Left ventricle myocardium superior (tissue), 1 donor: Measurements from ENCODE around the gene KRTAP12-3. TPM values are rescaled to one million over a fixed set of nuclear protein-coding genes. Genes with fewer than 3 reads are reported as not detected.
"Not testable (repeated sequence)": the region's sequence is repeated elsewhere in the genome, so short reads cannot be mapped to it uniquely, and the experiment has no call there.

ENCODE experiments used
- ATAC-seq: fragments of 200-7000 bp; cut with Tn5 transposase; one replicate; pipeline ENCODE4 v1.9.1; 2020; ENCODE audit warnings: mild to moderate bottlenecking, moderate library complexity
- DNase-seq: peaks from one replicate; pipeline ENCODE4 v3.0.0-alpha.2; 2020
- intact Hi-C: fragments of 100-400 bp; cut with micrococcal nuclease; formaldehyde crosslinking; loops from one replicate; pipeline ENCODE4 v1.11.0; 2022
- total RNA-seq: library from RNA; stranded (reverse); fragmentation: NEBNext Ultra II Directional; extraction: Animal tissue kit (Norgen Biotek cat#: 25700); gene quantifications from one replicate; pipeline ENCODE4 v1.2.1, GENCODE V29; 2021
- donor health status: DM: no; HTN: yes; CAD: no; lungs with severe emphysema.

The KRTAP12-3 gene
- total RNA-seq, 1 donor from 2014 or later = not detected

DNA sequence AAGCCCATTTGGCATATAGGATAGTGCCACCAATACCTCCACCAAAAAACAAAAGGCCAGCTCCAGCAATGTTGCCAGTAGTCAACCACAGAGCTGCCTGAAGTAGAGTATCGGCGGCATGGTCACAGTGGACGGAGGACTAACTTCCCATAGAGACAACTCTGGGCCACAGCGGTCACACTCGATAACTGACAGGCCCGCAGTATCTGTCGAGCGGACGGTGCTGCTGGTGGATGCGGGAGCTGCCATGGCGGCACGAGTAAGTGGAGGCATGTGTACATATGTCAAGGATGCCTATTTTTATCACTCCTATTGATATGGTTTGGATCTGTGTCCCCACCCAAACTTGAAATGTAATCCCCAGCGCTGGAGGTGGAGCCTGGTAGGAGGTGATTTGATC, 20.1 kb downstream of the KRTAP12-3 start:
- intact Hi-C loops = no loop called here
- ATAC-seq (no peak), DNase-seq (no peak)

GRCh38 chr21:44681152-44681551, 23.4 kb downstream of the KRTAP12-3 start:
- intact Hi-C loops = no loop called here
- ATAC-seq (no peak), DNase-seq (no peak)

GRCh38 chr21:44681861-44682579, 24.3 kb downstream of the KRTAP12-3 start, which contains the start of gene KRTAP12-1:
TSS of gene KRTAP12-1 (minus strand) at chr21:44682163. CDS start at chr21:44682123, 40 bp downstream.
- ATAC-seq (peak; percentile 59), DNase-seq (no peak)
- intact Hi-C loops = no loop called here

DNA sequence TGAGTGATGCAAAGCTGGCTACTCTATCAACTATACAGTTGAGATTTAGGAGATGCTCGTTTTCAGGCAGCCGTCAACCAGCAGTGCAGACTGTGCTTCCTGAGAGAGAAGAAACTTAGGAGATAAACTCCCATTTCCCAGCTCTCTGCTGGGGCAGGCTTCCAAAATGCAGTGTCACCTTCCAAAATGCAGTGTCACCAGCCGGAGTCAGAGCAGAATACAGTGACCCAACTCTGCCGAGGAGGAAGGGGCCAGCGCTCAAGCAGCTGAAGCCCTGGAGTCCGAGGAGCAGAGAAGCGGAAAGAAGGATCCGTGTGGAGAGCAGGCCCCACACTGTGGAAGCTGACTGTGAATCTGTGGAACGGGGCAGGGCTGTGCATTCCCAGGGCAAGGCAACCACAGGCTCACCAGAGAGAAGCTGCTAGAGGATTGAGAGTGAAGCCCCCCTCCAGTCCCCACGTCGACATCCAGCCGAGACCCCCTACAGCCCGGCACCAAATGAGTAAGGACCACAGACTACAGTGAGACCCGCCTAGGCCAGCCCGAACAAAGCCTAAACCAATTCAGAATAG, 24.9 kb downstream of the KRTAP12-3 start:
- intact Hi-C loops = no loop called here
- DNase-seq = no peak
- ATAC-seq = no peak

- DNase-seq (no peak), ATAC-seq (no peak)
- intact Hi-C loops = no loop called here
Measured at GRCh38 chr21:44684077-44684476, 26.3 kb downstream of the KRTAP12-3 start.

DNA sequence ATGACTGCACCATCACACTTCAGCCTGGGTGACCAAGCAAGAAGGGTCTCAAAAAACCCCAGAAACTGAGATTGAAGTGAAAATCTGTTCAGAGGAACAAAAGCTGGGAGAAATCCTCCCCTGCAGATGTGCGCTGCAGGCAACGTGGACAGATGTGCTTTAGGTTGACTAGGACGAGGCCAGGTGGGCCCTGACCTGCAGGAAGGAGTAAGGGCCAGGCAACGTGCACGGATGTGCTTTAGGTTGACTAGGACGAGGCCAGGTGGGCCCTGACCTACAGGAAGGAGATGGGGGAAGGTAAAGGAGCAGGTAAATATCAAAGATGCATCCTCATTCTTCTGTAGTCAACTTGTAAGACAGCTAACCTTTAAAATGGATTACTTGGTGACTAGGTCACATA, 26.8 kb downstream of the KRTAP12-3 start:
- ATAC-seq (no peak), DNase-seq (no peak)
- intact Hi-C loops = no loop called here

GRCh38 chr21:44685050-44685449, 27.3 kb downstream of the KRTAP12-3 start:
- intact Hi-C loops, DNase-seq, ATAC-seq: not testable (repeated sequence)

GRCh38 chr21:44686000-44686781, 28.5 kb downstream of the KRTAP12-3 start:
- no peak for ATAC-seq
- no peak for DNase-seq
- intact Hi-C loops = no loop called here

GRCh38 chr21:44686843-44687561, 29.3 kb downstream of the KRTAP12-3 start:
- ATAC-seq = no peak
- DNase-seq = no peak
- intact Hi-C loops = no loop called here

GRCh38 chr21:44687671-44688070, 29.9 kb downstream of the KRTAP12-3 start:
- intact Hi-C loops = no loop called here
- ATAC-seq = no peak
- DNase-seq = no peak

DNA sequence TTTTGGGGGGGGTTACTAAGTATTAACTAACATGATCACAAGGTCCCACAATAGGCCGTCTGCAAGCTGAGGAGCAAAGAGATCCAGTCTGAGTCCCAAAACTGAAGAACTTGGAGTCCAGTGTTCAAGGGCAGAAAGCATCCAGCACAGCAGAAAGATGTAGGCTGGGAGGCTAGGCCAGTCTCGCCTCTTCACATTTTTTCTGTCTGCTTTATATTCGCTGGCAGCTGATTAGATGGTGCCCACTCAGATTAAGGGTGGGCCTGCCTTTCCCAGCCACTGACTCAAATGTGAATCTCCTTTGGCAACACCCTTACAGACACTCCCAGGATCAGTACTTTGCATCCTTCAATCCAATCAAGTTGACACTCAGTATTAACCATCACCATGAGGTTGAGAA, 32.0 kb downstream of the KRTAP12-3 start:
- not testable (repeated sequence) for ATAC-seq

GRCh38 chr21:44691686-44692085, 34.0 kb downstream of the KRTAP12-3 start:
- intact Hi-C loops = no loop called here
- ATAC-seq (no peak), DNase-seq (no peak)

More for the DNA sequence above, 32.0 kb downstream of the KRTAP12-3 start:
- DNase-seq, intact Hi-C loops: not testable (repeated sequence)

DNA sequence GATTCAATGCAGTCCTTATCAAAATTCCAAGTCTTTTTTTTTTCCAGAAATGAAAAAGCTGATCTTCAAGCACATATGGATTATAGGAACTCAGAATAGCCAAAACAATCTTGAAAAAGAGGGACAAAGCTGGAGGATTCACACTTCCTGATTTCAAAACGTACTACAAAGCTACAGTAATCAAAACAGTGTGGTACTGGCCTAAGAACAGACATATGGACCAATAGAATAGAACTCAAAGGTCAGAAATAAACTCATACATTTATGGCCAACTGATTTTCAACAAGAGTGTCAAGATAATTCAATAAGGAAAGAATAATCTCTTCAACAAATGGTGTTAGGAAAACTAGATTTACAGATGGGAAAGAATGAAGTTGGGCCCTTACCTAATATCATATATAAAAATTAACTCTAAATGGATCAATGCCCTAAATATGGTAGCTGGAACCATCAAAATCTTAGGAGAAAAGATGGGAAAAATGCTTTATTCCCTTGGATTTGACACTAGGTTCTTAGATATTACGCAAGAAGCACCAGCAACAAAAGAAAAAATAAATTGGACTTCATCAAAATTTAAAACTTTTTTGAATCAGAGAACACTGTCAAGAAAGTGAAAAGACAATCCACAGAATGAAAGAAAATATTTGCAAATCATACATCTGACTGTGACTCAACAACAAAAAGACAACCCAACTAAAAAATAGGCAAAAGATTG, 35.2 kb downstream of the KRTAP12-3 start:
- intact Hi-C loops = no loop called here
- ATAC-seq (no peak), DNase-seq (no peak)

GRCh38 chr21:44694776-44695175, 37.0 kb downstream of the KRTAP12-3 start:
- ATAC-seq (no peak), DNase-seq (no peak)
- intact Hi-C loops = no loop called here

GRCh38 chr21:44695184-44695583, 37.5 kb downstream of the KRTAP12-3 start:
- no peak for ATAC-seq
- DNase-seq = no peak

GRCh38 chr21:44695641-44696040, 37.9 kb downstream of the KRTAP12-3 start:
- intact Hi-C loops = no loop called here
- ATAC-seq (no peak), DNase-seq (no peak)

More at GRCh38 chr21:44695184-44695583, 37.5 kb downstream of the KRTAP12-3 start:
- intact Hi-C loops = no loop called here

DNA sequence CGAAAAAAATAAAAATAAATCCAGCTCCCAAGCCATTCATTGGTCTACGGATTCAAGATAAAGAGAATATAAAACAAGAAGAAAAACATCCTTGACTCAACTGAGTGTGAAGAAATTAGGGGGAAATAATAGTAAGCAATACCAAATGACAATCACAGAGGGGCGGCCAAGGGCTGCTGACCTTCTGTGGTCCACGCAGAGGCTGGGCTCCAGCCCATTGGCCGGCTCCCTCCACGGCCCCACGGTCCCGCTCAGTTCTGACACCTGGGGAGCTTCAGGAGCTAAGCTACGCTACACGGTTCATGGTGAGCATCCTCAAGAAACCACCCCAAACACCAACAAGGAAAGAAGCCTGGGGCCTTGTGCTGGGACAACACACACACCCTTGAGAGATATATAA, 38.8 kb downstream of the KRTAP12-3 start:
- no peak for DNase-seq
- intact Hi-C loops = no loop called here
- no peak for ATAC-seq

GRCh38 chr21:44697172-44697810, 39.6 kb downstream of the KRTAP12-3 start, which contains the start of gene KRTAP10-12:
TSS of gene KRTAP10-12 (plus strand) at chr21:44697172. CDS start at chr21:44697202, 30 bp downstream.
- ATAC-seq, DNase-seq, intact Hi-C loops: not testable (repeated sequence)
